Measurements from ENCODE around the gene BMAL1. TPM values are rescaled to one million over a fixed set of nuclear protein-coding genes. Genes with fewer than 3 reads are reported as not detected.
"Not testable (repeated sequence)": the region's sequence is repeated elsewhere in the genome, so short reads cannot be mapped to it uniquely, and the experiment has no call there.

Gene BMAL1
- total RNA-seq, 1 donor: 13.0 TPM

DNA sequence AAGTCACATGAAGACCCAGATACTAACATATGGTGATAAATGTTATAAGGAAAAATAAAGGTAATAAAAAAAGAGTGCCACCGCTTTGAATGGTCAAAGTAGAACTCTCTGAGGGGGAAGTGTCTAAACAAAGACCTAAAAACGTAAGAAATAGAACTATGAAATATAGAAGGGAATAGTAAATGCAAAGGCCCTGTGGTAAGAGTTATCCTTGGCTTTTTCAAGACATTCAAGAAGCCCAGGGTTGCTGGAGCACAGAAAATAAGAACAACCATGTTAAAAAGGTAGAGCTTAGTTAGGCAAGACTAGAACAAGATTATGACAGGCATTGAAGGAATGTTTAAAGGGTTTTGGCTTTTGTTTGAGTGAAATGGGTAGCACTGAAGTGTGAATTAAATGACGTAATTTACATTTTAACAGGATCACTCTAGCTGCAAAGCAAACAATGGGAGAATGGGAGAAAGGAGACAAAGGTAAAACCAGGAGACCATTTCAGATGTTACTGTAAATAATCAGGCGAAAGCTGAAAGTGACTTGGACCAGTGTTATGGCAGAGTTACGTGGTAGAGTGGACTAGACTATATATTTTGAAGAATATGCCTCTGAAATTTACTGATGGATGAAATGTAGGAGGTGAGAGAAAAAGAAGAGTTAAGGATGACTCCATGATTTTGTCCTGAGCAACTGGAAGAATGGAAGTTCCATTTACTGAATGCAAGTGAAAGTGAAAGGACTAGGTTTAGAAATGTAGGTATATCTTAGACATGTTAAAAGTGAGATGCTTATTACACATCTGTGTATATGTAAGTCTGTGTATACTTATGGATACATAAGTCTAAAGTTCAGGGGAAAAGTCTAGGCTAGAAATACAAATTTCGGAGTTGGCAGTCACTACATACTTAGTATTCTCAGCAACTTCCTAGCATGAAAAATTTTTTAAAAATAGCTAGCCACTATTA is 156.9 kb downstream of the BMAL1 start:
- Histone ChIP-seq H3K4me3 (ENCODE audit: insufficient read depth, low read length) (no peak overlapping the region), H3K4me1 (ENCODE audit: insufficient read depth, low read length) (peaks cover 1% of the 10 kb centered on the region), H3K27me3 (ENCODE audit: insufficient read depth, low read length) (no peaks in the 10 kb centered on the region), H3K4me2 (ENCODE audit: insufficient read depth, low read length) (no peak overlapping the region), H3K9me3 (ENCODE audit: low read depth, low read length) (no peaks in the 10 kb centered on the region), H3K79me2 (ENCODE audit: insufficient read depth, low read length) (peaks cover 70% of the 10 kb centered on the region), H4K20me1 (ENCODE audit: insufficient read depth, low read length) (no peaks in the 10 kb centered on the region), H3K27ac (ENCODE audit: low read depth, low read length) (no peak overlapping the region), H2AFZ (ENCODE audit: low read length) (no peak overlapping the region), H3K36me3 (ENCODE audit: insufficient read depth, low read length) (no peaks in the 10 kb centered on the region)
- DNase-seq (ENCODE audit: insufficient read length, low spot score, missing footprints): no peak
- TF ChIP-seq, protein P1, sequence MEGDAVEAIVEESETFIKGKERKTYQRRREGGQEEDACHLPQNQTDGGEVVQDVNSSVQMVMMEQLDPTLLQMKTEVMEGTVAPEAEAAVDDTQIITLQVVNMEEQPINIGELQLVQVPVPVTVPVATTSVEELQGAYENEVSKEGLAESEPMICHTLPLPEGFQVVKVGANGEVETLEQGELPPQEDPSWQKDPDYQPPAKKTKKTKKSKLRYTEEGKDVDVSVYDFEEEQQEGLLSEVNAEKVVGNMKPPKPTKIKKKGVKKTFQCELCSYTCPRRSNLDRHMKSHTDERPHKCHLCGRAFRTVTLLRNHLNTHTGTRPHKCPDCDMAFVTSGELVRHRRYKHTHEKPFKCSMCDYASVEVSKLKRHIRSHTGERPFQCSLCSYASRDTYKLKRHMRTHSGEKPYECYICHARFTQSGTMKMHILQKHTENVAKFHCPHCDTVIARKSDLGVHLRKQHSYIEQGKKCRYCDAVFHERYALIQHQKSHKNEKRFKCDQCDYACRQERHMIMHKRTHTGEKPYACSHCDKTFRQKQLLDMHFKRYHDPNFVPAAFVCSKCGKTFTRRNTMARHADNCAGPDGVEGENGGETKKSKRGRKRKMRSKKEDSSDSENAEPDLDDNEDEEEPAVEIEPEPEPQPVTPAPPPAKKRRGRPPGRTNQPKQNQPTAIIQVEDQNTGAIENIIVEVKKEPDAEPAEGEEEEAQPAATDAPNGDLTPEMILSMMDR (IDR thresholded peaks at IDR 0.05; ENCODE audit: extremely low read depth, low read depth, low read length): no peak

DNA sequence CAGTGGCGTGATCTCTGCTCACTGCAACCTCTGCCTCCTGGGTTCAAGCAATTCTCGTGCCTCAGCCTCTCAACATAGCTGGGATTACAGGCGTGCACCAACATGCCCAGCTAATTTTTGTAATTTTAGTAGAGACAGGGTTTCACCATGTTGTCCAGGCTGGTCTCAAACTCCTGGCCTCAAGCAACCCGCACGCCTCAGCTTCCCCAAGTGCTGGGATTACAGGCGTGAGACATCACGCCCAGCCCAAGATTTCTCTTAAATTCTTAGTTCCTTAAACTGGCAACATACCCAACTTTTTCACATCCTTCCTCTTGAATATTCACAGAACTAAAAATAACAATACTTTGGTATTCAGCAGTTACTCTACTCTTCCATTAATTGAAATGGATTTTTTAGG is 159.2 kb downstream of the BMAL1 start:
- peak; percentile 32 for DNase-seq (ENCODE audit: insufficient read length, low spot score, missing footprints)

More for the DNA sequence above, 159.2 kb downstream of the BMAL1 start:
- H3K27me3 ChIP-seq (ENCODE audit: insufficient read depth, low read length); H4K20me1 ChIP-seq (ENCODE audit: insufficient read depth, low read length); H3K36me3 ChIP-seq (ENCODE audit: insufficient read depth, low read length); H3K9me3 ChIP-seq (ENCODE audit: low read depth, low read length); H3K27ac ChIP-seq (ENCODE audit: low read depth, low read length); H3K4me2 ChIP-seq (ENCODE audit: insufficient read depth, low read length); H3K4me3 ChIP-seq (ENCODE audit: insufficient read depth, low read length); H2AFZ ChIP-seq (ENCODE audit: low read length): not testable (repeated sequence)
- H3K4me1 ChIP-seq (ENCODE audit: insufficient read depth, low read length): peaks cover 14% of the 10 kb centered on the region
- peaks cover 62% of the 10 kb centered on the region for H3K79me2 ChIP-seq (ENCODE audit: insufficient read depth, low read length)

Other genes with a start within 250 kb of the BMAL1 start
- 51.0 and 55.7 TPM in 2 replicates for gene BTBD10, start 185.4 kb downstream of the BMAL1 start, total RNA-seq
- not detected in 2 replicates for gene PTH, start 218.2 kb downstream of the BMAL1 start, total RNA-seq